ENCODE measurements around the gene SETSIP. TPM values are rescaled to one million over a fixed set of nuclear protein-coding genes. Genes with fewer than 3 reads are reported as not detected.

SETSIP gene
- total and polyA plus RNA-seq, 2 of the 8 experiments (the other 6 are each of a cell fraction or from before 2014, with no cell fraction given) = 0.14 TPM; not detected in 1

DNA sequence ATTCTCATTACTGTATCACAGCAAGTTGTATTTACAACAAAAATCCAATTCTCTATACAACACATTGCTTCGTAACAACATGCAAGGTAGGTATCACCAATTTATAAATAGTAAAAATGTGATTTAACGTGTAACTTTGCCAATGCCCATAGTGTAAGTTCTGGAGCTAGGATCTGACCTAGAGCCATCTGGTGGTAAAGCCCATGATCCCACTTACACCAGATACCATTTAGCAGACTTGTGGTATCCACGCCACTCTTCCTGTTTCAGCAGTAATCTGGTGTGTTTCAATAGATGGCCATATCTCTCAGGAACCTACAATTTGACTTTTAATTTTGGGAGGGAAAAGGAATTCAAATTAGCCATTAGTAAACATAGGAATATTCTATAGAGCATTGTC, 10.2 kb downstream of the SETSIP start (continued):
- TF ChIP-seq CHD7 (IDR thresholded peaks at IDR 0.05; ENCODE audit: insufficient replicate concordance, low read length) = no peak
- TF ChIP-seq, protein P1, sequence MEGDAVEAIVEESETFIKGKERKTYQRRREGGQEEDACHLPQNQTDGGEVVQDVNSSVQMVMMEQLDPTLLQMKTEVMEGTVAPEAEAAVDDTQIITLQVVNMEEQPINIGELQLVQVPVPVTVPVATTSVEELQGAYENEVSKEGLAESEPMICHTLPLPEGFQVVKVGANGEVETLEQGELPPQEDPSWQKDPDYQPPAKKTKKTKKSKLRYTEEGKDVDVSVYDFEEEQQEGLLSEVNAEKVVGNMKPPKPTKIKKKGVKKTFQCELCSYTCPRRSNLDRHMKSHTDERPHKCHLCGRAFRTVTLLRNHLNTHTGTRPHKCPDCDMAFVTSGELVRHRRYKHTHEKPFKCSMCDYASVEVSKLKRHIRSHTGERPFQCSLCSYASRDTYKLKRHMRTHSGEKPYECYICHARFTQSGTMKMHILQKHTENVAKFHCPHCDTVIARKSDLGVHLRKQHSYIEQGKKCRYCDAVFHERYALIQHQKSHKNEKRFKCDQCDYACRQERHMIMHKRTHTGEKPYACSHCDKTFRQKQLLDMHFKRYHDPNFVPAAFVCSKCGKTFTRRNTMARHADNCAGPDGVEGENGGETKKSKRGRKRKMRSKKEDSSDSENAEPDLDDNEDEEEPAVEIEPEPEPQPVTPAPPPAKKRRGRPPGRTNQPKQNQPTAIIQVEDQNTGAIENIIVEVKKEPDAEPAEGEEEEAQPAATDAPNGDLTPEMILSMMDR (IDR thresholded peaks at IDR 0.05; ENCODE audit: control extremely low read depth in 1 of 3, insufficient read depth in 1 of 3, low read depth in 1 of 3, low read length in 3 of 3) = peak in 2 of 3 experiments; percentile 15 to 29; a peak in 2 of 4 replicates

Data from H1 (cell line).